ENCODE measurements around the gene ARMC3. TPM values are rescaled to one million over a fixed set of nuclear protein-coding genes. Genes with fewer than 3 reads are reported as not detected.

Gene ARMC3
- total RNA-seq, 4 donors from 2014 or later = 2.0 TPM; not detected in 3

- Histone ChIP-seq H3K9me3 (no peaks in the 10 kb centered on the region), H3K4me1 (no peaks in the 10 kb centered on the region), H3K27ac (no peak overlapping the region), H3K27me3 (peaks cover 3% of the 10 kb centered on the region), H3K4me3 (no peak overlapping the region), H3K36me3 (no peaks in the 10 kb centered on the region)
- 81% methylated on average over 10 of the region's 10 CpGs for WGBS
- no peak for TF ChIP-seq EP300 (IDR thresholded peaks at IDR 0.05)
- no peak for TF ChIP-seq POLR2AphosphoS5 (IDR thresholded peaks at IDR 0.05)
- TF ChIP-seq, protein P1, sequence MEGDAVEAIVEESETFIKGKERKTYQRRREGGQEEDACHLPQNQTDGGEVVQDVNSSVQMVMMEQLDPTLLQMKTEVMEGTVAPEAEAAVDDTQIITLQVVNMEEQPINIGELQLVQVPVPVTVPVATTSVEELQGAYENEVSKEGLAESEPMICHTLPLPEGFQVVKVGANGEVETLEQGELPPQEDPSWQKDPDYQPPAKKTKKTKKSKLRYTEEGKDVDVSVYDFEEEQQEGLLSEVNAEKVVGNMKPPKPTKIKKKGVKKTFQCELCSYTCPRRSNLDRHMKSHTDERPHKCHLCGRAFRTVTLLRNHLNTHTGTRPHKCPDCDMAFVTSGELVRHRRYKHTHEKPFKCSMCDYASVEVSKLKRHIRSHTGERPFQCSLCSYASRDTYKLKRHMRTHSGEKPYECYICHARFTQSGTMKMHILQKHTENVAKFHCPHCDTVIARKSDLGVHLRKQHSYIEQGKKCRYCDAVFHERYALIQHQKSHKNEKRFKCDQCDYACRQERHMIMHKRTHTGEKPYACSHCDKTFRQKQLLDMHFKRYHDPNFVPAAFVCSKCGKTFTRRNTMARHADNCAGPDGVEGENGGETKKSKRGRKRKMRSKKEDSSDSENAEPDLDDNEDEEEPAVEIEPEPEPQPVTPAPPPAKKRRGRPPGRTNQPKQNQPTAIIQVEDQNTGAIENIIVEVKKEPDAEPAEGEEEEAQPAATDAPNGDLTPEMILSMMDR (IDR thresholded peaks at IDR 0.05) = no peak
- DNase-seq (ENCODE audit: low spot score in 2 of 2) = no peak
Observed at GRCh38 chr10:23037152-23037551, 109.3 kb downstream of the ARMC3 start.

DNA sequence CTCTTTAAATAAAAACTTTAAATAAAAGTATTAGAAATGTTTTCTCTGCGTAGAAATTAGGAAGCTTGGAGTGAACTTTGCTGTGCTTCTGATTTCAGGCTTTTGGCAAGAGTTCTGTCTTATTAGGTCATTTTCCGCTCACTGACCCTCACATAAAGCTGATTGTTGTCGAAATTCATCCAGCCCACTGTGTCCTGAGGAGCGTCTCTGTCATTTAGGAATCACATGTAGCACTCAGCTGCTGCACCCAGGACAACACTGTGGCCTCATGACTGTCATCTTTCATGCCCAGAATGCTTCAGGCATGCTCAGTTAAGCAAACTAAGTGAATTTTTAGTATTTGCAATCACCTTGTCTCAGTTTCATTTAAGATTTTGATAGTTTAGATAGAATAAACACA is 109.7 kb downstream of the ARMC3 start:
- H3K27ac ChIP-seq = no peak overlapping the region
- peaks cover 3% of the 10 kb centered on the region for H3K27me3 ChIP-seq
- no peak for DNase-seq (ENCODE audit: low spot score in 2 of 2)
- H3K4me1 ChIP-seq = no peaks in the 10 kb centered on the region
- no peak overlapping the region for H3K4me3 ChIP-seq
- no peaks in the 10 kb centered on the region for H3K36me3 ChIP-seq
- 76% methylated on average over 4 of the region's 4 CpGs for WGBS
- no peaks in the 10 kb centered on the region for H3K9me3 ChIP-seq
- TF ChIP-seq, protein P1 (IDR thresholded peaks at IDR 0.05) = no peak
- no peak for TF ChIP-seq POLR2AphosphoS5 (IDR thresholded peaks at IDR 0.05)
- TF ChIP-seq EP300 (IDR thresholded peaks at IDR 0.05) = no peak
- no peak for TF ChIP-seq POLR2A (IDR thresholded peaks at IDR 0.05)

DNA sequence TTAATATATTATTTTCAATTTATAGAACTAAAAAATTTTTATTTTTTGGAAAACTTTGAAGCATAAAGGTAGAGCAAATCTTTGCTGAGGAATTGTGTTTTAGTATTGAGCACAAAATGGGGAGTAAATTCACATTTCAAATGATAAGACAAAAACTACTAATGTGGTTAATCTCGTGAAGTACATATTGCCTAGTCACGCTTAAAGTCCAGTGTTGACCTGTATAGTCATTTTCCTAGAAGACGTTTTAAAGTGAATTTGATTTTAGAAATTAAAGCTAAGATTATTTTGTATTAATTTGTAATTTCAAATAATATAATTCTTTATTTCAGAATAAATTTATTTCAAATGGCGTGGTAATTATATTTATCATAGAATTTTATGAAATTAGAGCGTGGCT is 110.3 kb downstream of the ARMC3 start:
- H3K9me3 ChIP-seq = no peaks in the 10 kb centered on the region
- H3K4me1 ChIP-seq = no peaks in the 10 kb centered on the region
- no peak for DNase-seq (ENCODE audit: low spot score in 2 of 2)
- no peaks in the 10 kb centered on the region for H3K36me3 ChIP-seq
- TF ChIP-seq POLR2AphosphoS5 (IDR thresholded peaks at IDR 0.05) = no peak
- TF ChIP-seq EP300 (IDR thresholded peaks at IDR 0.05) = no peak
- TF ChIP-seq, protein P1 (IDR thresholded peaks at IDR 0.05) = no peak
- TF ChIP-seq POLR2A (IDR thresholded peaks at IDR 0.05) = no peak
- peaks cover 3% of the 10 kb centered on the region for H3K27me3 ChIP-seq
- 95% methylated on average over 5 of the region's 5 CpGs for WGBS
- no peak overlapping the region for H3K27ac ChIP-seq
- no peak overlapping the region for H3K4me3 ChIP-seq

DNA sequence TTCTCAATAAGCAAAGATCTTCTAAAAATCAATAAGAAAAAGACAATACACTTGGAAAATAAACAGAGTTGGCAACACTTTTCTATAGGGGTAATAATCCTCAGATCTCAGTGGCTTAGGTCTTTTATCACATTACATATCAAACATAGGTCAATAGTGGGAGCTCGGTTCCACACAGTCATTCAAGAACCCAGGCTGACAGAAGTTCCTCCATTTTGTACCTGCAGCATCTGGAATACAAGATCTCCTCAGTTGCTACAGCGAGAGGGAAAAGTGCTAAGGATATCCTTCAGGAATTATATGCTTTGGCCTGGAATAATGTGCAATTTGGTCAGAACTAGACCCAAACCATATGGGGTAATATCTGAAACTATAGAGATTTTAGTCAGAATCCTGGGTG is 112.1 kb downstream of the ARMC3 start:
- no peak for DNase-seq (ENCODE audit: low spot score in 2 of 2)
- H3K36me3 ChIP-seq = no peaks in the 10 kb centered on the region
- no peaks in the 10 kb centered on the region for H3K4me1 ChIP-seq
- no peaks in the 10 kb centered on the region for H3K9me3 ChIP-seq
- WGBS = 87% methylated on average over 2 of the region's 2 CpGs
- H3K27me3 ChIP-seq = peaks cover 3% of the 10 kb centered on the region
- H3K4me3 ChIP-seq = no peak overlapping the region
- no peak overlapping the region for H3K27ac ChIP-seq
- TF ChIP-seq EP300 (IDR thresholded peaks at IDR 0.05) = no peak
- TF ChIP-seq, protein P1 (IDR thresholded peaks at IDR 0.05) = no peak

- no peak overlapping the region for H3K27ac ChIP-seq
- H3K27me3 ChIP-seq = no peaks in the 10 kb centered on the region
- no peaks in the 10 kb centered on the region for H3K4me1 ChIP-seq
- DNase-seq (ENCODE audit: low spot score in 2 of 2) = no peak
- TF ChIP-seq POLR2A (IDR thresholded peaks at IDR 0.05) (no peak), POLR2AphosphoS5 (IDR thresholded peaks at IDR 0.05) (no peak), EP300 (IDR thresholded peaks at IDR 0.05) (no peak)
- TF ChIP-seq, protein P1 (IDR thresholded peaks at IDR 0.05) = no peak
- WGBS = 63% methylated on average over 4 of the region's 4 CpGs
- H3K36me3 ChIP-seq = no peaks in the 10 kb centered on the region
- H3K9me3 ChIP-seq = no peaks in the 10 kb centered on the region
- H3K4me3 ChIP-seq = no peak overlapping the region
Observed at GRCh38 chr10:23046027-23046426, 118.2 kb downstream of the ARMC3 start.

All from suprapubic skin (tissue), 4 donors.